NCI-H1417 (cell line): ENCODE data around the gene POU2AF3.
"Not testable (repeated sequence)": the region's sequence is repeated elsewhere in the genome, so short reads cannot be mapped to it uniquely, and the experiment has no call there.

Source experiments
- DNase-seq, 3 experiments: peaks; one replicate each; lab custom pipeline; 2025; lab: John Stamatoyannopoulos, UW

Gene POU2AF3, protein sequence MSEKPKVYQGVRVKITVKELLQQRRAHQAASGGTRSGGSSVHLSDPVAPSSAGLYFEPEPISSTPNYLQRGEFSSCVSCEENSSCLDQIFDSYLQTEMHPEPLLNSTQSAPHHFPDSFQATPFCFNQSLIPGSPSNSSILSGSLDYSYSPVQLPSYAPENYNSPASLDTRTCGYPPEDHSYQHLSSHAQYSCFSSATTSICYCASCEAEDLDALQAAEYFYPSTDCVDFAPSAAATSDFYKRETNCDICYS

DNA sequence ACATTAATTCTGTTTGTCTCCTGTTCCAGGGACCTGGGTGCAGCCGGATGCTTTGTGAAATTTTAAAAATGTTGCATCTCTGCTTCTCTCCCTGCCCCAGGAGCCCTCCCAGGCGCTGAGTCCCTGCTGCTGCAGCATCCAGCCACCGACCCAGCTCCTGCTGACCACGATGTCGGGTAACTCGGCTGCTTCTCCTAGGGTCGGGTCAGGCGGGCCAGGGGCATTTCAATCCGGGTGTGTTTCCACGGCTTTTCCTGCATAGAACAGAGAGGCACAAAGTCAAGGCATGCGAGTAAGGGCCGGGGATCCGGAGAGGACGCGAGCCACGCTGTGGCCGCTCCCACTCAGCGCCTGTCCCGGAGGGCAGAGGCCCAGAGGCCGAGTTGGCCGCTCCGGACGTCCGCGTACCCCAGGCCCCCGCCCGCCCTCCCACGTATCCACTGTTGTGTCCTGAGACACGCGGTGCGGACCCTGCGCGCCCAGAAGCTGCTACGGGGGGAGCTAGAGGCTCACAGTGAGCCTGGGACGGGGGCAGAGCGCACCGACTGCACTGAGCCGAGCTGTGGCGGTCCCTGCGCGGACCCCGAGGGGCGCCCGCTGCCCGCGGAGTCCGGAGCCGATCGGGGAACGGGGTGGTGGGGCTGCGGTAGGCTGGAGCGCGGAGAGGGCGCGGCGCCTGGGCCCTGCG lies at the start of gene POU2AF3:
Gene POU2AF3 (plus strand): TSS at position 134 of the 688 bp plus-strand sequence. CDS start 36 bp downstream, at position 170.
- DNase-seq: no peak

DNA sequence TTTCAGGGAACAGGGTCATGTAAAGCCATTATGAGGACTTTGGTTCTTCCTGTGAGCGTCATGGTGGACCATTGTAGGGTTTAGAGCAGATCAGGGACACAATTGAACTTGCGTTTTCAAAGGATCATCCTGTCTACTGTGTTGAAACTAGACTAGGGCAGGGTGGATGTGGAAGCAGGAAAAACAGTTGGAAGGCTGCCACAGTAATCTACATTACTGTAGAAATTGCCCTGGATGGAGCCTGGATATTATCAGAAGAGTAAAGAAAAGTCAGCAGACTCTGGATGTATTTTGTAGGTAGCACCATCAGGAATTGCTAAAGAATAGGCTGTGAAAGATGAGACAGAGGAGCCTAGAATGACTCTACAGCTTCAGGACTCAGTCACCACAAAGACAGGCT lies 47.4 kb upstream of the POU2AF3 start:
- DNase-seq: no peak

DNA sequence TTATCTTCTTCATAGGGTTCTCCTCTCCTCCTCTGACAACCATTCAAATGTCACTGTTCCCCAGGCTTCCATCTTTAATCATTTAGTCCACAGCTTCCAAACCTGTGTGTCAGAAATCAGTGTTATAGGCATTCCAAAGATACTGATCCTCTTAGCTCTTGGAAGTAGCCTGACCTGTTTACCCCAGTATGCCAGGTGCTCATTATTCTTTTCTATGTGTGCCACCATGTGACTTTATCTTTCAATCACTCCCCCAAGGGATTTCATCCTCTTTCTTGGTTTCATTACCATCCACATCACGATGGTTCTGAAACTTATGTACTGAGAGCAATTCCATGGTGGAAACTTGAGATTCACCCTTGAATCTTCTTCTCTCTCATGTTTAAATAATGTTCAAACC lies 45.2 kb upstream of the POU2AF3 start:
- peak in 1 of 3 experiments; percentile 2 for DNase-seq

DNA sequence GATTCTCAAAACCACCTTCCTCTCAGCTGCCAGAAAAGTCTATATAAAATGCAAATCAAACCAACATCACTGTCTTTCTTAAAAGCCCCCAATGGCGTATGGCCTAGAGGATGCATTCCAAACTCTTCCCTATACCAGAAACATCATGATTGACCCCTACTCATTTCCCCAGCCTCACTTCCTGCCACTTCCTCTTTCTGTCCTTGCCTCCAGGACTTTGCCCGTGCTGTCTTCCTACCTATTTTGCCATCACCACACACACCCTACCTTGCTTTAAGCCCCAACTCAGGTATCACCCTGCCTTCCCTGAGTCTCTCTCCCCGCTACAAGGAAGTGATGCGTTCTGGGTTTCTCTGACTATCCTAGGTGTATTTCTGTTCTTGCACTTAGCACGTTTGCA lies 44.7 kb upstream of the POU2AF3 start:
- no peak for DNase-seq

DNA sequence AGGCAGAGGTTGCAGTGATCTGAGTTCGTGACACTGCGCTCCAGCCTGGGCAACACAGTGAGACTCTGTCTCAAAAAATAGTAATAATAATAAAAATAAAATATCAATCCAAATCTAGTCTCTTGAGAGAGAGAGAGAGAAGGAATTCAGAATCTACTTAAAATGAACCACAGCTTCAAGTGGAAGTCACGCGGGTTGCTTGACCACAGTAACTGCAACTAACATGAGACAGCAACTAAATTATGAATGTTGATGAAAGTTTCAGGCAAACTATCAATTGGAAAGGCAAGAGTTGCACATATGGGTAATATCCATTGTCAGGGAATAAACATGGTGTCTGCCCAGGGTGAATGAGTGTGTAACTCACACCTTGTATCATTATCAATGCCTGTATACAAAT lies 40.3 kb upstream of the POU2AF3 start:
- no peak for DNase-seq

DNA sequence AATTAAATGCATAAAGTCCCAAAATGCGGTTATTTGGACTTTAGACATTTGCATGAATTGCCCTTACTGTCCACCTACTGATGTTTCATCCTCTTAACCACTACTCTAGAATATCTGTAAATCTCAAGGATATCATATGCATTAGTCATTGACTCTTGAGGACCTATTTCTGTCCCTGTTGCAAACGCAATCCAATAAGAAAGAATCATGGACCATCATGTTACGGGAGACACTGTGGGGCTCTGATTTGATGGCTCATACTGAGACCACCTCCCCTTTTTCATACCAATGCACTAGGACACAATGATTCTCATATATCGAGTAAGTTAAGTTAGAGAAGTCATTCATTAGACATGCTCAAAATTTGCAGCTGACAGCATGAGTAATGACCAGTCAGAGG lies 38.5 kb upstream of the POU2AF3 start:
- no peak for DNase-seq

DNA sequence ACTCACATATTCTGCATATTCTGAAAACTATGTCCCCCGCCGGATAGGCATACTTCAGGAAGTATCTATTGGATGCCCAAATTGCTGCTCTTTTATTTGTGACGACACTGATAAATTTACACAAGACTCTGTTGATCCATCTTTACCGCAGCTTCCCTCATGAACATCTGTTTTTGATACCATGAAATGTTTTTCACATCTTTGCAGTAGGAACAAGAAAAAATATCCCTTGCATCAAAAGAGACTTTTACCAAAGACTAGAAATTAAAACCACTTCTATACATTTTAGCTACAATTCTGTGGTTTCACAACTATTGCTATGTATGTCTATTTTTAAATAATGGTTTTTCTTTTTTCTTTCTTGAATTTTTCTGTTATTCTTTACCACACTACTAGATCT lies 37.5 kb upstream of the POU2AF3 start:
- DNase-seq: no peak

DNA sequence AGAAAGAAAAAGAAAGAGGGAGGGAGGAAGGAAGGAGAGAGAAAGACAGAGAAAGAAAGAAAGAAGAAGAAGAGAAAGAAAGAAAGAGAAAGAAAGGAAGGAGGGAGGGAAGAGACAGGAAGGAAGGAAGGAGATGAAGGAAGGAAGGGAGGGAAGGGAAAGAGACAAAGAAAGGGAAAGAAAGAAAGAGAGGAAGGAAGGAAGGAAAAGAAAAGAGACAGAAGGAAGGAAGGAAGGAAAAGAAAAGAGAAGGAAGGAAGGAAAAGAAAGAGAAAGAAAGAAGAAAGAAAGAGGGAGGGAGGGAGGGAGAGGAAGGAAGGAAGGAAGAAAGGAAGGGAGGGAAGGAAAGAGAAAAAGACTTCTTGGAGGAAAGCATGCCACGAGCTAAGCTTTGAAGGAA lies 33.7 kb upstream of the POU2AF3 start:
- no peak for DNase-seq

DNA sequence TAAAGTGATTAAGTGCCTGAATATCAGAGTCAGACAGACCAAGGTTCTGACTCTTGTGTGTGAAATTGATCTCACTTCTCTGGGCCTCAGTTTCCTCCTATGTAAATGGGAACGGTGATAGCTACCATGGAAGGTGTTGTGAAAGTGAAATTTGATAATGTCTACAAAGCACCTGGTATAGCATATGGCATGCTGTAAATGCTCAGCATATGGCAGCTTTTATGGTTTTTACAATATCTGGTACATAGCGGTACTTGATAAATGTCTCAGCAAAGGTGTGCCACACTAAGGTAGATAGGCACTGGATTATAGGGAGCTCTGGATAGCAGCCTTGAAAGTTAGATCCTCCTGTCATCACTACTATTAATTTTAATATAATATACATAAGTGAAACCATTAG lies 32.9 kb upstream of the POU2AF3 start:
- DNase-seq: no peak

DNA sequence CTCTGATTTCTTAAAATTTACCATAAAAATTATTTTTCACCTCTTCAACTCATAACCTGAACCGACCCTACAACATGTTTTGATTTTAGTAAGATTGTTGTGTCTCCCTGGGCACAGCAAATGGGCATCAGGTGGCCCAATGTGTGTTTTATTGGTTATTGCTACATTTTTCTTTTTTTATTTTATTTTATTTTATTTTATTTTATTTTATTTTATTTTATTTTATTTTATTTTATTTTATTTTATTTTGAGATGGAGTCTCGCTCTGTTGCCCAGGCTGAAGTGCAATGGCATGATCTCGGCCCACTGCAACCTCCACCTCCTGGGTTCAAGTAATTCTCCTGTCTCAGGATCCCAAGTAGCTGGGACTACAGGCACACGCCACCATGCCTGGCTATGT lies 30.0 kb upstream of the POU2AF3 start:
- not testable (repeated sequence) for DNase-seq

DNA sequence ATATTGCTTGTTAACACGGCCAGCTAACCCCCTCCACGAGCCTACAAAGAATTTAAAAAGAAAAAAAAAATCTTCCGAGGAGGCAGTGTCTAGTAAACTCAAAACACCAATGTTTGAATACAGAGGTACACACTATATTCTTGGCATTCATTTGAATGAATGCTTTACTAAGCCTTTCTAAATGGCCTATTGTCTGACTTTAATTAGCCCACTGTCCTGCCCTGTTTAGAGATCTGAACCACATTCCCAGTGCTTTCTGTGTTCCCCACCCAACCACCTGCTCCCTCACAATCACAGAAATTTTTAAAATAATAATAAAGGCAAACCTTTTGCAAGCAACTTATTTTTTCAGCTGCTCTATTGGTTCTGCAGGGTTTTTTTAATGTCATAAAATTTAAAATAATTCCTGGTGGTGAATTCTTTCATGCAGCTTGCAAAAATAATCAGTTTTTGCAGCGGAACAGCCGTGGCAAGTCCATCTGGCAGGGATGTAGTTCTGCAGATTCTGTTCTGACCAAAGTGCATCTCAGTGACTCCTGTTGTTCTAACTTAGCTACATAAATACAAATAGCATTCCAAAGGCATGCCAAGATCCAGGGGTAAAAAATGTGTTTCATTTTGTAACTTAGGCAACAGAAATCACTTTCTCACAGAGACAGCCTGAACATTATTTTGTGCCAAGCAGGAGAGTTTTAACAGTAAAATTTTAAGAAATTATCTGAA lies 29.0 kb upstream of the POU2AF3 start:
- no peak for DNase-seq

DNA sequence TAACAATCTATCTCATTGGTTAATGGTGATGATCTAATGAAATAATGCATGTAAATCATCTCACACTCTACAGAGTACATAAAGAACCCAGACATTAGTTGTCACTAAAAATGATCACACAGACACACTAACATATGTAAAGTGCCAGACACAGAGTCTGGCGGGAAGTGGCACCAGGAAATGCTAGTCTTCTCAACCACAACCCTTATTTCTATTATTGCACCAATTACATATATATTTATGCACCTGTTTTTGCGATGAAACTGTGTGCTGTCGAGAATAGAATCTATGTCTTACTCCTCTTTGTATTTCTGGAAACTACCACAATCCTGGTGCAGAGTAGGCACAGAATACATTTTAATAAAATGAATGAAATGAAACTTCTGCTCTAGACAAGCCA lies 25.9 kb upstream of the POU2AF3 start:
- no peak for DNase-seq

DNA sequence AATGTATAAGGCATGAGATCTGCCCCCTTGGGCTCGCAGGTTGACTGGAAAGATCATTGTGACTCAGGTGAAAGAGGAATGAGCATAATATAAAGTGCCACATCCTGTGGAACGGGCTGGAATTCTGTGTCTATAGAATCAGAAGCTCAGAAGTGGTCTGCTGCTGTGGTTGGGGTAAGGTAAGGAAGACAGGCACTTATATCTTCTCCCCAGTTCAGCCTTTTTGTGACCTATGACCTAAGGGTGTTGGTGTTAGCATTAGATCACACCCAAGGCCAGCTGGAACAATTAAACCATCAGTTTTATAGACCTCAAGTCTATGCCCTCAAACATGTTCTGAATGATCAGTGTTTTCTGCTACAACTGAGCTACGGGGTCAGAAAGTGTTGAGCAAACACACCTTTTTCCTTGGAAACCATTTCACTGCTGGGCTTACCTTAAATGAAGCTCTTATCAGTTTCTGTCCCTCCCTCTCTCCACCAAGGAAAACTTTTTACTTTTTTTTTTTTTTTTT lies 15.7 kb upstream of the POU2AF3 start:
- DNase-seq: peak in 1 of 3 experiments; percentile 43

DNA sequence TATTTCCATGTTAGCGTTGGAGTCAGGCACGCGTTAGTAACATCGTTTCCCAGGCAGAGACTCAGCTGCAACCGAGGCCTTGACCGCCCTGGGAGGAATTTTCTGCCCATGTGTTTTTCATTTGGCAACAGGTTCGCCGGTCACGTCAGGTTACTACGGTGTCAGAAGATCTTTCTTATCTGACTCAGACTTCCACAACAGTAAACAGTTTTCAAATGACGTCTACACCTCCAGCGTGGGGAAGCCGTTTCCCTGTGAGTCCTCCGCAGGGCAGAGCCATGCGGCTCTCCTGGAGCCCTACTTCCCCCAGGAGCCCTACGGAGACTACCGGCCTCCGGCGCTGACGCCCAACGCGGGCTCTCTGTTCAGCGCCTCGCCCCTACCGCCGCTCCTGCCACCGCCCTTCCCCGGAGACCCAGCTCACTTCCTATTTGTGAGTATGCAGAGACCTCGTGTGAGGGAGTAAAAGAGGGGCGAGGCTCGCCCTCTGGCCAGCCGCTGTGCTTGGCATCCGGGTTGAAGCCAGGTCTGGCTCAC lies 14.3 kb upstream of the POU2AF3 start:
- no peak for DNase-seq

DNA sequence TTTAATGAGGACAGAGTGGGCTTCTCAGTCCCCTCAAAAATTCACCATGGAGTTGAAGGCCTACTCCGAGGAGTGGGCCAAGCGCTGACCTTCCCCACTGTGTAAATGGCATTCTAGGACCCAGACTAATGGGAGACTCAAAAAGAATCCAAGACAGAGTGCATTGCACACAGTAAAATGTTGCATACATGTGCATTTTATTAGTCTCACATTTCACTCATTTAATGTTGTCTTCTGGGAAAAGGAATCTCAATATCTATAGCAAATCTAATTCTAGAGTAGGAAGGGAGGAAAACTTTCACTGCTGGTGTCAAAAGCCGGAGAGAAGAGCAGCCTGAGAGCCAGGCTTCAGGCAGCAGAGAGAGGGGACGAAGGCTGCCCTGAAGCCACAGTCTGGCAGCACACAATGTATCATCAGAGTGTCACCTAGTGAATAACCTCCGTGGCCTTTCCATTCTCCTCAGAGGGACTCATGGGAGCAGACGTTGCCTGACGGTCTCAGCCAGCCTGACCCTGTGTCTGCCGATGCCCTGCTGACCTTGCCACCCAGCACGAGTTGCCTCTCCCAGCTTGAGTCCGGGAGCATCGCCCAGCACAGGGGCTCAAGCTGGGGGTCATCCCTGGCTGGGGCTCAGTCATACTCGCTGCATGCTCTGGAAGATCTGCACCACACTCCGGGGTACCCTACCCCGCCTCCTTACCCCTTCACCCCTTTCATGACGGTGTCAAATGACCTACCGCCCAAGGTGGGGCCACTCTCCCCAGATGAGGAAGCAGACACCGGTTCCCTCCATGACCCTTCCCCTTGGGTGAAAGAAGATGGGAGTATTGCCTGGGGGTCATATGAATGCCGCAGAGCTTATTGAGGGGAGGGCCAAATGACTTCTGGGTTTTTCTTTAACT lies 12.9 kb upstream of the POU2AF3 start:
- no peak for DNase-seq

DNA sequence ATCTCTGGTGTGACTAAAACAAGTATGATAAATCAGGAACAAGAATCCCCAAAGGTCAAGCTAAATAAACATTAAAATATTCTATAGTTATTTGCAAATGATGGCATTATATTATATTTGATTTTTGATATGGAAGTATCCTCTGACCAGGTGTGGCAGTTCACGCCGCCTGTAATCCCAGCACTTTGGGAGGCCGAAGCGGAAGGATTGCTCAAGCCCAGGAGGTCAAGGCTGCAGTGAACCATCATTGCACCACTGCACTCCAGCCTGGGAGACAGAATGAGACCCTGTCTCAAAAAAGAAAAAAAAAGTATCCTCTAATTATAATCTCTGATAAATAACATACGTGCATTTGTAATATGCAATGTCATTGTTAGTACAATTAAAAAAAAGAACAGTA lies 6.6 kb upstream of the POU2AF3 start:
- DNase-seq: no peak

DNA sequence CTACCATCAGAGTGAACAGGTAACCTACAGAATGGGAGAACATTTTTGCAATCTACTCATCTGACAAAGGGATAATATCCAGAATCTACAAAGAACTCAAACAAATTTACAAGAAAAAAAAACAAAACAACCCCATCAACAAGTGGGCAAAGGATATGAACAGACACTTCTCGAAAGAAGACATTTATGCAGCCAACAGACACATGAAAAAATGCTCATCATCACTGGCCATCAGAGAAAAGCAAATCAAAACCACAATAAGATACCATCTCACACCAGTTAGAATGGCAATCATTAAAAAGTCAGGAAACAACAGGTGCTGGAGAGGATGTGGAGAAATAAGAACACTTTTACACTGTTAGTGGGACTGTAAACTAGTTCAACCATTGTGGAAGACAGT lies 5.9 kb upstream of the POU2AF3 start:
- DNase-seq: not testable (repeated sequence)

DNA sequence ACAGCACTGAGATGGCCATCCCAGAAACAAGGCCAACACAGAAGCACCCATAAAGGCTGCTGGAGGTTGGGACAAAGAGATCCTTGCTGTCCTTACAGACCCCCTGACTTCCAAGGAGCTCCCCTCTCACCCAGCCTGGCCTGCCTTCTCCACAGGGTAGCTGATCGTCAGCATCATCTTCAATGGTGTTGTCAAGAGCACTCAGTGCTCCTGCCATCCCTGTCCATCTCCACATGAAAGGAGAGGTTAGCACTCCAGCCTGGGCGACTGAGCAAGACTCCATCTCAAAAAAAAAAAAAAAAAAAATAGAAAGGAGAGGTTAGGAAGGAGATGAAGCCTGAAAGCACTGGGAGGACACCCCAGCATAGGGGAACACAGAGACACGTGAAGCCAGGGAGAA lies 2.1 kb upstream of the POU2AF3 start:
- peak in 1 of 3 experiments; percentile 5 for DNase-seq

DNA sequence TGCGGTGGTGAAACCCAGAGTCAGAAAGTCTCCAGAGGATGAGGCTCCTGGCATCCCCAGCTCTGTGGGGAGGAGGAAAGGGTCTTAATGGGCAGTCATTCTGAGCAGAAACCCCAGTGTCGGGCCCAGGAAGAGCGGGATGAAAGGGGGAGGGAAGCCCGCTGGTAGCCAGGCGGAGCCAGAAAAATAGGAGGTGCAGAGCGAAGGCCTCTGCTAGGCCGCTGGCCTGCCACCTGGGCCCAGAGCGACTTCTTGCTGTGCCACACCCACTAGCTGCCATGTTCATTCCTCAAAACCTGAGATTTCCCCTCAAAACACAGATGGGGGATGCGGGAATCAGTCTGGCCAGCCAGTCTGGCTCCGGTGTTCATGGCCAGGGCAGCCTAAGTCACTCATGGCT lies 650 bp upstream of the POU2AF3 start:
- DNase-seq: no peak

DNA sequence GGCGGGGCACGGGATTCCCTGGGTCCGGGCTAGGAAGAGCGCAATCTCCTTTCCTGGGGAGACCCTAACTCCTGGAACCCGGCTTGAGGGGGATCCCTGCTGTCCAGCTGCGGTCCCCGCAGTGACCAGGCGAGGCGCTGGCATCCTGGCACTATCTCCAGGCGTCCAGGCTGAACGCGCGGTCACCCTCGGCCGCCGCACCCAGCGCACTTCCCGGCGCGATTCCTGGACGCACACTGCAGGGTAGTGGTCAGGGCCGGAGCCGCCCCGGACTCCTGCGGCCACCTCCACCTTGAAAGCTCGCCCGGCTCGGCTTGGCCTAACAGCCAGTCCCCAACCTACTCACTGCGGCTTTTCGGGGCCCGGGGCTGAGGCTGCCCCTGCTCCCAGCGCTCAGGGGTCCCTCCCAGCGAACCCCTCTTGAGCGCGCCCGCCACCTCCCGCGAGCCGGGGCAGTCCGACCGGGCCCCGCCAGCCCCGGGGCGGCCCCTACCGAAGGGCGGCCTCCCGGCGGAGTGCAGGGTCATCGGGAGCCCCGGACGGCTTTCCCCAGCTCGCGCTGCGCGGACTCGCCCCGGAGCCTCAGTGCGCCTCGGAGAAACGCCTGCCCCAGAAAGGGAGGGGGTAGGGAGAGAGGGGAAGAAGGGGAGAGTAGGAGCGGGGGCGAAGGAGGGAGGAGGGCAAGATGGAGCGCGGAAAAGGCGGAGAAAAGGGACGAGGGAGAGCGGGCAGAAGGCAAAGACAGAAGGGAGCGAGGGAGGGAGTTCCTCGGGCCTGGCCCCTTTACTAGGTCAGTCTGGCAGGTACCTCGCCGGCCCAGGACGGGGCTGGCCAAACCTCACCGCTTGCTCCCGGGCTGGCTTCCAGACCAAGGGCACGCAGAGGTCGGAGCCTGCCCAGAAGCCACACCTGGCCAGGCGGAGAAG lies 1.0 kb downstream of the POU2AF3 start:
- DNase-seq: peak in 2 of 3 experiments; percentile 50 to 58
